T-helper 1 cell treated with Interleukin-12 subunit alpha and Interleukin-12 subunit beta and Interleukin-4 antibody, amounts not matched to agents 30 ng/mL and 1 ng/mL, for 36 hours (primary cell): ENCODE data around the gene ZNF695. TPM values are rescaled to one million over a fixed set of nuclear protein-coding genes. Genes with fewer than 3 reads are reported as not detected.
"Not testable (repeated sequence)": the region's sequence is repeated elsewhere in the genome, so short reads cannot be mapped to it uniquely, and the experiment has no call there.

Experiments used
- intact Hi-C: fragments of 100-400 bp; cut with micrococcal nuclease; formaldehyde crosslinking; loops from one replicate; pipeline ENCODE4 v1.15.1; 2024
- total RNA-seq: library from RNA; stranded (reverse); gene quantifications from 2 replicates; pipeline ENCODE4 v1.2.3, GENCODE V29; 2022

The ZNF695 gene
- 0.17 TPM in 1 of 2 replicates, not detected in the other for total RNA-seq

DNA sequence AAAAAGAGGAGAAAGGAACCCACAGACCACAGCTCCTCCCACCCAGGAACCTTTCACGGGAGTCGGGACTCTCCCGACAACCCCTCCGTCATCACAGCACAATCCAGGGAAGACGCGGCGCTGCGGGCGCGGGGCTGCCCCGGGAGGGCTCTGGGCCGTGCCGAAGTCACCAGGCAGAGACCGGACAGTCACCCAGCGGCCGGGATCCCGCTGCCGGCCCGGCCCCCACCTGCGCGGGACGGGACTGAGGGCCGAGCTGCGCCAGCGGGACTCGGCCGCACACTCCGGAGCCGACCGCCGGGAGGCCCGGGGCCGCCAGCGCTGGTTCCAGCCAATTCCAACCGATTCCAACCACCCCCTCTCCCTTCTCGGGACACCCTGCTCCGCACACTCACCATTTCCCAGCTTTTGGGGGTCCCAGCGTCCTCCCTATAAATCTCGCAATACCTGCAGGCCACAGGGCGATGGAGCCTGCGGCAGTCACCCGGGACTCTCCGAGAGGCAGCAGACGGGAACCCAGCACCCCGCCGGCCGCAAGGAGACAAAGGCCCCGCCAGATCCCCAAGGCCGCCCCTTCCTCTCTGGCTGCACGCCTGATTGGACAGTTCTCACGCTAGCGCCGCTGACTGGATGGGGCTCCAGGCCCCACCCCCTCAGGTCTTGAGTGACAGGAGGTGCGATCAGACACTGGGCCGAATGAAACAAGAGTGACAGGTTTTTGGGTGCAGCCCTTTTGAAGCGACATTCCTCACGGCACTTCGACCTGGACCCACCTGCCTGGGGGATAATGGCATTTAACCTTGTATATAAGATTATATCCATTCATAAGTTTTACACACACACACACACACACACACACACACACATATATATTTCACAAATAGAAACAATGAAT is at the start of gene ZNF695:
ZNF695 (minus strand) TSS at position 547 of the 895 bp plus-strand sequence; CDS start at position 398, 149 bp downstream.
- intact Hi-C loops, result no loop called here

DNA sequence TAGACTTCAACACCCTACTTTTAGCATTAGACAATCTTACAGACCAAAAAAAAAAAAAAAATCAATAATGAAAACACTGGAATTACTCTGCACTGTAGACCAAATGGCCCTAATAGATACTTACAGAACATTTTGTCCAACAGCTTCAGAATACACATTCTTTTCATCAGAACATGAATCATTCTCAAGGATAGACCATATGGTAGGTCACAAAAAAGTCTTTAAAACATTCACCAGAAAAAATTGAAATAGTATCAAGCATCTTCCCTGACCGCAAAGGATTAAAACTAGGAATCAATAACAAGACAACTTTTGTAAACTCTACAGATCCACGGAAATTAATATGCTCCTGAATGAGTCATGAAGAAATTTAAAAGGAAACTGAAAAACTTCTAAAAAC is 48.2 kb upstream of the ZNF695 start:
- intact Hi-C loops, result no loop called here

DNA sequence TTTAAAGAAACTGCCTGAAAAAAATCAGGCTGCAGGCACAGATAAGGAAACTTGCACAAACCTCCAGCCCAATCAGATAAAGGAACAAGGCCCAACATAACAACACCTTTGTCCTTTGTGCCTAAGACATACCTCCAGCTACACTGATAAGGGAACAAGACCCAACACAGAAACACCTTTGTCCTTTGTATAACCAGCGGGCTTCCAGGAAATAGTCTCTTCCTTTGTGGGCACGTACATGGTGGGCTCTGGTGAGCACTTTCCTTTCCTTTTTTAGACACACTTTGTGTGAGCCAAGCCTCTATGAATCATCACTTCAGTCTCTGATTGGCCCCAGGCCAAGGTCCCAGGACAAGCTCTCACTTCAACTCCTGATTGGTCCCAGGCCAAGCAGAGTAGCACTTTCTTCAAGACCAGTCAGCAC is 47.1 kb upstream of the ZNF695 start:
- intact Hi-C loops, result no loop called here

DNA sequence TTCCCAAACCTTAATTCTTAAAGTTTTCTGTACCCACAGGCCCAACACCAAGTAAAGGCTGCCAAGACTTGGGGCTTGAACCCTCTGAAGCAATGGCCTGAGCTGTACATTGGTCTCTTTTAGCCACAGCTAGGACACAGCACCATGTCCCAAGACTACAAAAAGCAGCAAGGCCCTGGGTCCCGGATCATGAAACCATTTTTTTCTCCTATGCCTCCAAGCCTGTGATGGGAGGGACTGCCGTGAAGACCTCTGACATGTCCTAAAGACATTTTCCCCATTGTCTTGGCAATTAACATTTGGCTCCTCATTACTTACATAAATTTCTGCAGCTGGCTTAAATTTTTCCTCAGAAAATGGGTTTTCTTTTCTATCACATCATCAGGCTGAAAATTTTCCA is 39.8 kb upstream of the ZNF695 start:
- intact Hi-C loops, result no loop called here

DNA sequence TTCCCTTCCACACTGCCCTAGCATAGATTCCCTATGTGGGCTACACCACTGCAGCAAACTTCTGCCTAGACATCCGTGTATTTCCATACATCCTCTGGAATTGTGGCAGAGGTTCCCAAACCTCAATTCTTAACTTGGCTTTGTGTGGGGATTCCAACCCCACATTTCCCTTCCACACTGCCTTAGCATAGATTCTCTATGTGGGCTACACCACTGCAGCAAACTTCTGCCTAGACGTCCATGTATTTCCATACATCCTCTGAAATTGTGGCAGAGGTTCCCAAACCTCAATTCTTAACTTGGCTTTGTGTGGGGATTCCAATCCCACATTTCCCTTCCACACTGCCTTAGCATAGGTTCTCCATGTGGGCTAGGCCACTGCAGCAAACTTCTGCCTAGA is 39.4 kb upstream of the ZNF695 start:
- intact Hi-C loops, result no loop called here

DNA sequence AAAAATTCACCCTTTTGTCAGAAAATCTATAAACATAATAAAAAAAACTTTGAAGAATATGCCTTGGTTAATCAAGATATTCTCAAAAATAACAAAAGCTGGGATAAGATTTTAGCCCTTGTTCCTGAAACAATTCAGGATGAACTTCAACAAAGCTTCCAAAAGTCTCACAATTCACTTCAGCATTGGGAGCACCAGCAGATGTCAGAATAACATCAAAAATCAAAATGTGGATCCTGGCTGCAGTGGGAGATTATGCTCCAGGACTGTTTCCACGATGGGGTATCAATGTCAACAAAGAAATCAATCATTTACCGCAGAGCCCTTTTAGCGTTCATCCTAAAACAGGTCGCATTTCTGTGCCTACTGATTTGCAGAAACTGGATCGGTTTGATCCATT is 35.5 kb upstream of the ZNF695 start:
- intact Hi-C loops, result no loop called here

DNA sequence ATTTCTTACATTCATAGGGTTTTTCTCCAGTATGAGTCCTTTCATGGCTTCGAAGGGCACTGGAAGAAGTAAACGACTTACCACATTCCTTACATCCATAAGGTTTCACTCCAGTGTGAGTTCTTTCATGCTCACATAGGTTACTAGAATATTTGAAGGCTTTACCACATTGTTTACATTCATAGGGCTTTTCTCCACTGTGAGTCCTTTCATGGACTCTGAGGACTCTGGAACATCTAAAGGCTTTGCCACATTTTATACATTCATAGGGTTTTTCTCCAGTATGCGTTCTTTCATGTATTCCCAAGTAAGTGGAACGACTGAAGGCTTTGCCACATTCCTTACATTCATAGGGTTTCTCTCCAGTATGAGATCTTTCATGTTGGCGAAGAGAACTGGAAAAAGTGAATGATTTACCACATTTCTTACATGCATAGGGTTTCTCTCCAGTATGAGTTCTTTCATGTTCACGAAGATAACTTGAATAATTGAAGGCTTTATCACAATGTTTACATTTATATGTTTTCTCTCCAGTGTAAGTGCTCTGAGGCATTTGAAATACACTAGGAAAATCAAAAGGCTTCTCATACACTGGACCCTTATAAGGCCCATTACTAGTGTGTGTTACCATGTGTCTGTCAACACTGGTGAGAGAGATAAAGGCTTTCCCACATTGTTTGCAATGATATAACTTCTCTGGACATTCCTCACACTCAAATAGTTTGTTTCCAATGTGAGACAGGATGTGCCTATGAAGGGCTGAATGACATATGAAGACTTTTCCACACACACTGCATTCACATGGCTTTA is 29.9 kb upstream of the ZNF695 start:
- intact Hi-C loops, result no loop called here

DNA sequence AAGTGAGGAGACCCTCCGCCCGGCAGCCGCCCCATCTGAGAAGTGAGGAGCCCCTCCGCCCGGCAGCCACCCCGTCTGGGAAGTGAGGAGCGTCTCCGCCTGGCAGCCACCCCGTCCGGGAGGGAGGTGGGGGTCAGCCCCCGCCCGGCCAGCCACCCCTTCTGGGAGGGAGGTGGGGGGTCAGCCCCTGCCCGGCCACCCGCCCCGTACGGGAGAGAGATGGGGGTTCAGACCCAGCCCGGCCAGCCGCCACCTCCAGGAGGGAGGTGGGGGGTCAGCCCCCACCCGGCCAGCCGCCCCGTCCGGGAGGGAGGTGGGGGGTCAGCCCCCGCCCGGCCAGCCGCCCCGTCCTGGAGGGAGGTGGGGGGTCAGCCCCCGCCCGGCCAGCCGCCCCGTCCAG is 24.4 kb upstream of the ZNF695 start:
- intact Hi-C loops, result not testable (repeated sequence)

DNA sequence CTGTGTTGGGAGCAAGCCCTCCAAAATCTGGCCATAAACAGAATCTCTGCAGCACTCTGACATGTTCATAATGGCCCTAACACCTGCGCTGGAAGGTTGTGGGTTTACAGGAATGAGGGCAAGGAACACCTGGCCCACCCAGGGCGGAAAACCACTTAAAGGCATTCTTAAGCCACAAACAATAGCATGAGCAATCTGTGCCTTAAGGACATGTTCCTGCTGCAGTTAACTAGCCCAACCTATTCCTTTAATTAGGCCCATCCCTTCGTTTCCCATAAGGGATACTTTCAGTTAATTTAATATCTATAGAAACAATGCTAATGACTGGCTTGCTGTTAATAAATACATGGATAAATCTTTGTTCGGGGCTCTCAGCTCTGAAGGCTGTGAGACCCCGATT is 16.8 kb upstream of the ZNF695 start:
- intact Hi-C loops, result not testable (repeated sequence)

DNA sequence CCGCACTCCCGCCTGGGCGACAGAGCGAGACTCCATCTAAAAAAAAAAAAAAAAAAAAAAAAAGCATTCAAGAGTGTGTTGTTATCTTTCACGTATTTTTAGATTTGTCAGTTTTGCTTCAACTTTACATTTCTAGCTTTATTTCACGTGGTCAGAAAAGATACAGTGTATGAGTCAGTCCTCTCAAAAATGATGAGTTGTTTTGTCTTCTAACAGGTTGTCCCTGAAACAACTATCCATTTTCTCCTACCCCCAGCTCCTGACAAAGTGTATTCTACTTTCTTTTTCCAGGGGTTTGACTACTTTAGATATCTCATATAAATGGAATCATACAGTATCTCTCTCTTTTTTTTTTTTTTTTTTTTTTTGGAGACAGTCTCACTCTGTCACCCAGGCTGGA is 5.5 kb upstream of the ZNF695 start:
- intact Hi-C loops, result no loop called here

DNA sequence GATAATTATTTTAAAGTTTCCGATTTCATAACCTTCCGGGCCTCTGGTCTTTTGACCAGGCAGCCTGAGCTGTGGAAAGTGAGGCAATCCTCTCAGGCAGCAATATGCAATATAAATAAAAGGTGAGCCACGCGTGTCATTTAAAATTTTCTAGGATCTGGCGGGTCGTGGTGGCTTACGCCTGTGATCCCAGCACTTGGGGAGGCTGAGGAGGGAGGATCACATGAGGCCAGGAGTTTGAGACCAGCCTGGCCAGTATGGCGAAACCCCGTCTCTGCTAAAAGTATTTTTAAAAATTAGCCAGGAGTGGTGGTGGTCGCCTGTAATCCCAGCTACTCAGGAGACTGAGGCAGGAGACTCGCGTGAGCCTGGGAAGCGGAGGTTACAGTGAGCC is 546 bp upstream of the ZNF695 start:
- intact Hi-C loops, result no loop called here

DNA sequence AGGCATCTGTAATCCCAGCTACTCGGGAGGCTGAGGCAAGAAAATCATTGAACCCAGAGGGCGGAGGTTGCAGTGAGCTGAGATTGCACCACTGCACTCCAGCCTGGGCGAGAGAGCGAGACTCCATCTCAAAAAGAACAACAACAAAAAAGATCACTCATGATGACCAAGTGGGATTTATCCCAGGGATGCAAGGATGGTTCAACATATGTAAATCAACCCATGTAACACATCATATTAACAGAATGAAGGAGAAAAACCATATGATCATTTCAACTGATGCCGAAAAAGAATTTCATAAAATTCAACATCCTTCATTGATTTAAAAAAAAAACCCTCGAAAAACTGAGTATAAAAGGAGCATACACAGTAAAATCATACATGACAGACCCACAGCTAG is 3.8 kb downstream of the ZNF695 start:
- intact Hi-C loops, result not testable (repeated sequence)

DNA sequence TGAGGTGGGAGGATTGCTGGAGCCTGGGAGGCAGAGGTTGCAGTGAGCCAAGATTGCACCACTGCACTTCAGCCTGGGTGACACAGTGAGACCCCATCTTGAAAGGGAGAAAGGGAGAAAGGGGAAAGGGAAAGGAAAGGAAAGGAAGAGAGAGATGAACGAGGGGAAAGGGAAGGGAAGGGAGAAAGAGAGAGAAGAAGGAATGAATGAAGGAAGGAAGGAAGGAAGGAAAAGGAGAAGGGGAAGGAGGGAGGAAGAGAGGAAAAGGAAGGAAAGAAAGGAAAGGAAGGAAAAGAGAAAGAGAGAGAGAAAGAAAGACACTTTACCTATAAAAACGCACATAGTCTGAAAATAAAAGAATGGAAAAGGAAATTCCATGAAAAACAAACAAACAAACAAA is 18.0 kb downstream of the ZNF695 start:
- intact Hi-C loops, result no loop called here

DNA sequence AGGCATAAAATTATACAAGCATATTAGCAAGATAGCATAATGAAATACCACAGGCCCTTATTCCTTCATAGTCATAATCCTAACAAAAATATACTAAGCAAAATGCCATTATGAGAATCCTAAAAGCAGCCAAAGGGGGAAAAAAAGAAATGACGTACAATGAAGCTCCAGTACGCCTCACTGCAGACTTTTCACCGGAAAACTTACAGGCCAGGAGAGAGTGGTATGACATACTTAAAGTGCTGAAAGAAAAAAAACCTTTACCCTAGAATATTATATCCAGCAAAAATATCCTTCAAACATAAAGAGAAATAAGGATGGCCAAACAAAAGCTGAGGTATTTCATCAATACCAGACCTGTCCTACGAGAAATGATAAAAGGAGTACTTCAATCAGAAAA is 19.5 kb downstream of the ZNF695 start:
- intact Hi-C loops, result no loop called here

DNA sequence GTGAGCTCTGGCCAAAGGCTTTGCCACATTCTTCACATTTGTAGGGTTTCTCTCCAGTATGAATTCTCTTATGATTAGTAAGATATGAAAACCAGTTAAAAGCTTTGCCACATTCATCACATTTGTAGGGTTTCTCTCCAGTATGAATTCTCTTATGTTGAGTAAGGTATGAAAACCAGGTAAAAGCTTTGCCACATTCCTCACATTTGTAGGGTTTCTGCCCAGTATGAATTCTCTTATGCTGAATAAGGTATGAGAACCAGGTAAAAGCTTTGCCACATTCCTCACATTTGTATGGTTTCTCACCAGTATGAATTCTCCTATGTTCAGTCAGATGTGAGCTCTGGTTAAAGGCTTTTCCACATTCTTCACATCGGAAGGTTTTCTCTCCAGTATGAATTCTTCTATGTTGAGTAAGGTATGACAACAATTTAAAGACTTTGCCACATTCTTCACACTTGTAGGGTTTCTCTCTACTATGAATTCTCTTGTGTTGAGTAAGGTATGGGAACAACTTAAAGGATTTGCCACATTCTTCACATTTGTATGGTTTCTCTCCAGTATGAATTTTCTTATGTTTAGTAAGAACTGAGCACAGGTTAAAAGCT is 20.7 kb downstream of the ZNF695 start:
- intact Hi-C loops, result no loop called here

DNA sequence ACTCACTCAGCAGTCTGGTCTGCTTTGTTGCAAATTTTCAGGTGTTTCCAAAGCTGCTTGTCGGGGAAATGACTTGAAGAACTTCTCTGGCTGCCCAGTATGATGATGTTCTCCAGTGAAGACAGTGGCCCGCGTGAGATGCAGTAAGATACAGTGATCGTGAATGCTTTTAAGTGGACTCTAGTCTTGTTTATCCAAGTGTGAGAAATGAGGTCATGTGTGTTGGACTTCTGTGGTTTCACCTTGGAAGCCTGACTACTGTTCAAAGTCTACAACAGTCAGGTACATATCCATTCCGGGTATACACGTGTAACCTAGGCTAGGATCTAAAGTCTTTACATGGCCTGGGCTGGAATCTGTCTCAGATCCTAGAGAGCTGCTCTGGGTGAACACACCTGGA is 29.1 kb downstream of the ZNF695 start:
- intact Hi-C loops, result no loop called here

DNA sequence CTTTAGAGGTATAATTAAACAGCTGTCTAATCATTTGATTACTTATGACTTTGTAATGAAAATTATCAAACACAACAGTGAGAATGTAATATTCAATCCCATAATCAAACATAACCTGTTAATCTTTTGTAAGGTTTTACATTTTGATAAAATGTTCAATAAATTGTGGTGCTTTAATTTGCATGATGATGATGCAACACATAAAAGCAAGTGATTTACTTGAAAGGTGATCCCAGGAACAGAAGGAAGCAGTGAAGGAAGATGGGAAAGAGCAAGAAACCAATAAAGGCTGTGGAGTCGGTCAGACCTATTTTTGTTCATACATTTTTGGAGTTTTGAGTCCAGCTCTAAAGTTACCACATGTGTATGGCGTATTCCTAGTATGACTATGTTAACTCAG is 29.6 kb downstream of the ZNF695 start:
- intact Hi-C loops, result no loop called here

DNA sequence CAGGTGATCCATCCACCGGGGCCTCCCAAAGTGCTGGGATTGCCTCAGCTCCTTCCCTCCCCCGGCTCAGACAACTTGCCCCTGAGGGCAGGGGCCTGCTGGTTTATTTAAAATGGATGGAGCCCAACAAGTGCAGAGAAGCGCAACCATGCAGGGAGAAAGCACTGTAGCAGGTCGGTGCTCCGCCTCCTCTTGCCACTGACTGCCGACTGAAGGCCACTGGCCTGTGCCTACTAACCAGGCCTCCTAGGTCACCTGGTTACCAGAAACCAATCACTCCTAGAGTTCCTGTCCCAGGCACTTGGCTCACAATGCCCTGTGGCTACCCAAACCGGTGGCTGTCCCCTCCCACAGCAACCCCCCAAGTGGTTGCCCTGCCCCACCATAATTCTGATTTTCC is 35.9 kb downstream of the ZNF695 start:
- intact Hi-C loops, result loop anchor here (1.0 kb wide), 2 partner anchors 65 to 283 kb away; no protein-coding TSS in a partner anchor

DNA sequence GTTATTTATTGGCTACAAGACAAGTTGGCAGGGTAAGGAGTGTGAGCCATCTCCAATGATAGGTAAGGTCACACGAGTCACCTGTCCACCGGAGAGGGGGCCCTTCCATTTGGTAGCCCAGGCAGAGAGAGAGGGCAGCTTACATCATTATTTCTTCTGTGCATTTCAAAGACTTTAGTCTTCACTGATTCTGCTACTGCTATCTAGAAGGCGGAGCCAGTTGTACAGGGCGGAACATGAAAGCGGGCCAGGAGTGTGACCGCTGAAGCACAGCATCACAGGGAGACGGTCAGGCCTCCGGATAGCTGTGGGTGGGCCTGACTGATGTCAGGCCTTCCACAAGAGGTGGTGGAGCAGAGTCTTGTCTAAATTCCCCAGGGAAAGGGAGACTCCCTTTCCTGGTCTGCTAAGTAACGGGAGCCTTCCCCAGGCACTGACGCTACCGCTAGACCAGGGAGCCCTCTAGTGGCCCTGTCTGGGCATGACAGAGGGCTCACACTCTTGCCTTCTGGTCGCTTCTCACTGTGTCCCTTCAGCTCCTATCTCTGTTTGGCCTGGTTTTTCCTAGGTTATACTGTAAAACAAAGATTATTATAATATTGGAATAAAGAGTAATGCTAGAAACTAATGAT is 36.7 kb downstream of the ZNF695 start:
- intact Hi-C loops, result loop anchor here (1.0 kb wide), 2 partner anchors 64 to 282 kb away; no protein-coding TSS in a partner anchor

DNA sequence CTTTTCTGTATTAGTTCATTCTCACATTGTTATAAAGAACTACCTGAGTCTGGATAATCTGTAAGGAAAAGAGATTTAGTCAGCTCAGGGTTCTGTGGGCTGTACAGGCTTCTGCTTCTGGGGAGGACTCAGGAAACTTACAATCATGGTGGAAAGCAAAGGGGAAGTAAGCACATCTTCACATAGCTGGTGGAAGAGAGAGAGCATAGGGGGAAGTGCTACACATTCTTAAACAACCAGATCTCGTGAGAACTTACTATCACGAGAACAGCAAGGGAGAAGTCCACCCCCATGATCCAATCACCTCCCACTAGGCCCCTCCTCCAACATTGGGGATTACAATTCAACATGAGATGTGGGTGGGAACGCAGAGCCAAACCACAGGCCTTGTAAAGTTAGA is 38.2 kb downstream of the ZNF695 start:
- intact Hi-C loops, result no loop called here

DNA sequence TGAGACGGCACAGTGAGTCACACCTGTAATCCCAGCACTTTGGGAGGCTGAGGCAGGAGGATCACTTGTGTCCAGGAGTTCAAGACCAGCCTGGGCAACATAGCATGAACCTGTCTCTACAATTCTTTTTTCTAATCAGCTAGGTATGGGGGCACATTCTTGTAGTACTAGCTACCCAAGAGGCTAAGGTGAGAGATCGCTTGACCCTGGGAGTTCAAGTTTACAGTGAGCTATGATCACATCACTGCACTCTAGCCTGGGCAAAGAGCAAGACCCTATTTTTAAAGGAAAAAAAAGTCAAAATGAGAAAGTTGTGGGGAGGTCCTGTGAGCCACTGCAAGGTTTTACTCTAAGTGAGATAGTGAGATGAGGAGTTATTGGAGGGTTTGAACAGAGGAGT is 41.4 kb downstream of the ZNF695 start:
- intact Hi-C loops, result no loop called here
